ENCODE results near the gene DHRS3. TPM values are rescaled to one million over a fixed set of nuclear protein-coding genes. Genes with fewer than 3 reads are reported as not detected.
A peak's percentile ranks its signal among the peaks of the same experiment; 100 is the strongest.

DHRS3 gene
- total and polyA plus RNA-seq, 2 of the 13 experiments (the other 11 are each of a cell fraction or from before 2014, with no cell fraction given) = 48.5 to 90.5 TPM

- TF ChIP-seq ZBTB46 (CRISPR knock-in tag; IDR thresholded peaks at IDR 0.05; ENCODE audit: borderline replicate concordance) (0 out of 2 replicates have a peak, but pooled peaks have one; percentile 9), KDM5A (IDR thresholded peaks at IDR 0.05; ENCODE audit: borderline replicate concordance, low read length) (no peak; the same call in 1 of the 2 replicates), BORCS8-MEF2B (CRISPR knock-in tag; IDR thresholded peaks at IDR 0.05) (peak; percentile 40; the same call in 1 of the 2 replicates), THAP9 (CRISPR knock-in tag; IDR thresholded peaks at IDR 0.05; ENCODE audit: borderline replicate concordance) (no peak), DRAP1 (CRISPR knock-in tag; IDR thresholded peaks at IDR 0.05) (peak; percentile 80), KMT2A (CRISPR knock-in tag; IDR thresholded peaks at IDR 0.05) (no peak), ZNF674 (CRISPR knock-in tag; IDR thresholded peaks at IDR 0.05; ENCODE audit: low read depth) (no peak), CREM (IDR thresholded peaks at IDR 0.05) (peak; percentile 80), CREM (CRISPR knock-in tag; IDR thresholded peaks at IDR 0.05) (no peak), GATA4 (IDR thresholded peaks at IDR 0.05; ENCODE audit: borderline replicate concordance, low read depth) (peak; percentile 74; the same call in 1 of the 2 replicates), CENPT (CRISPR knock-in tag; IDR thresholded peaks at IDR 0.05; ENCODE audit: low read depth) (no peak), ZNF24 (IDR thresholded peaks at IDR 0.05) (no peak), HMGXB3 (CRISPR knock-in tag; IDR thresholded peaks at IDR 0.05; ENCODE audit: borderline replicate concordance) (no peak), FOXA1 (IDR thresholded peaks at IDR 0.05) (no peak), FOXA1 (CRISPR knock-in tag; IDR thresholded peaks at IDR 0.05) (0 out of 2 replicates have a peak, but pooled peaks have one; percentile 49), MEF2D (CRISPR knock-in tag; IDR thresholded peaks at IDR 0.05) (peak; percentile 86), HMGA1 (CRISPR knock-in tag; conservative IDR thresholded peaks at IDR 0.05) (no peak), NFKB2 (CRISPR knock-in tag; IDR thresholded peaks at IDR 0.05; ENCODE audit: borderline replicate concordance) (no peak), PHF5A (CRISPR knock-in tag; IDR thresholded peaks at IDR 0.05; ENCODE audit: low read depth, unreplicated experiment) (no peak)
These were observed 92.5 kb downstream of the DHRS3 start (continued) for GRCh38 chr1:12525311-12526181.
